NCI-H774 (cell line): ENCODE data around the gene TTLL8.

ENCODE experiments used
- DNase-seq: peaks from one replicate; lab custom pipeline; 2025; lab: John Stamatoyannopoulos, UW

The TTLL8 gene

DNA sequence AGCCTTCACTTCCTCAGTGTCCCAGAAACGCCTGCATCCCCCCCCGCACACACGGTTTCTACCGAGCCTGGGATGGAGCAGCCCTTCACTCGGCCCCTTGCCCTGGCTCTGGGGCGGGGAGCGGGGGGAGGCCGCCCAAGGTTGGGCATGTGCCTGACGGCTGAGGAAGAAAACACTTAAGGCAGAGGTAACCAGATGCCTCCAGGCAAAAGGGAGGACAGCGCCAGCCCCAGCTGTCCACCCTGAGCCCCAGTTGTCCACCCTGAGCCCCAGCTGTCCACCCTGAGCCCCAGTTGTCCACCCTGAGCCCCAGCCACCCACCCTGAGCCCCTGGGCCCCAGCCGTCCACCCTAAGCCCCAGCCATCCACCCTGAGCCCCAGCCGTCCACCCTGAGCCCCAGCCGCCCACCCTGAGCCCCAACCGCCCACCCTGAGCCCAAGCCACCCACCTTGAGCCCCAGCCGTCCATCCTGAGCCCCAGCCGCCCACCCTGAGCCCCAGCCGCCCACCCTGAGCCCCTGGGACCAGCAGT is 3.8 kb upstream of the TTLL8 start:
- no peak for DNase-seq

DNA sequence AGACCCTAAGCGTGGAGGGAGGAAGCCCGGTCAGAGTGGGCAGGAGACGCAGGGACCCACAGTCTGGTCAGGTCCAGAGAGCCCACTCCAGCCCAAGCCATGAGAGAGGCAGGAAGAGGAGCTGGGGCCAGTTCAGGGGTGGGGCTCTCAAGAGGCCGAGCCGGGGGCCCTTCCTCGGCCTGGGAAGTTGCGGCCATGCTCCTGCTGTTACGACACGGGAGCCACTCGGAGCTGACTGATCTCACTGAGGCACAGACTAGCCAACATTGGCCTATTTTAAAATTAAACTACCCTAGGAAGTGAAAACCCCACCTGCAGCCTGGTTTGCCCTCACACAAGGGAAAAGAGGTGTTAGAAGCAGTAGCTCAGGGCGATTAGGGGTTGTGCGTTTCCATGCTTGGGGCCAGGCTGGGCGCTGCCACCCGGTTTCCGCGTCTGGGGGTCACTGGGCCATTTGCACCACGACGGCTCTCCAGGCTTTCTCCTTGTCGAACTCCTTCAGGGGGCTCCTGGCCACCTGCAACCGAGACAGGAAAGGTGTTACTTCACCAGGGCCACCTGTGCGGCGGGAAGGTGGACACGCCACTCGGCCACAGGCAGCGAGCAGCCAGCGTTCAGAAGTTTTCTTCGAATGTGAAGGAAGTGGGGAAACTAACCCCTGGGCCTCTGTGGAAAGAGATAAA is 3.2 kb upstream of the TTLL8 start:
- DNase-seq, result no peak

DNA sequence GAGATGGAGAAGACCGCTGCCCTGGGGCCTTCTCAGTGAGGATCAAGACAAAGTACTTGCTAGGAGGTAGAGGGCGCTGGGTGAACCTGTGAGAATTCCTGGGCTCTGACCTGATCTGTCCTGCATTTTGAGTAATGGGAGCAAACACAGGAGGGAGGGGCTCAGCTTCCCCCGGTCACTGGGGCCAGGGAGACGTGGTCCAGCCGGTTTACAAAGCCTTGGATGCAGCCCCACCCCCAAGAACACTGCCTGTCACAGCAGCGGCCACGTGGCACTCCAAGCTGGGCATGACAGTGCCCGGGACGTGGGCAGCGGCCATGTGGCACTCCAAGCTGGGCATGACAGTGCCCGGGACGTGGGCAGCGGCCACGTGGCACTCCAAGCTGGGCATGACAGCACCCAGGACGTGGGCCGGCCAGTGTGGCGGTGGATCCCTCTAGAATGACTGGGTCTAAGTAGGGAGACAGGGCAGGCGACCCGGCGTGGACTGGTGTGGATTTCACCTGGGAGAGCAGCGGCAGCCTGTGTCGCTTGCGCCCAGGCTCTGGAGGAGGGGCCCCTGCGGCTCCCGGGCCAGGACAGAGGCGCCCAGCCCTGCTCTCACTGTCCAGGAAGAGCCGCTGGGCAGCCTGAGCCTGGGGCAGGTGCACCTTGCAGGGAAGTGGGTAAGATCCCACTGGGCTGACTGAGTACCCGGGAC is 2.5 kb upstream of the TTLL8 start:
- DNase-seq, result no peak

DNA sequence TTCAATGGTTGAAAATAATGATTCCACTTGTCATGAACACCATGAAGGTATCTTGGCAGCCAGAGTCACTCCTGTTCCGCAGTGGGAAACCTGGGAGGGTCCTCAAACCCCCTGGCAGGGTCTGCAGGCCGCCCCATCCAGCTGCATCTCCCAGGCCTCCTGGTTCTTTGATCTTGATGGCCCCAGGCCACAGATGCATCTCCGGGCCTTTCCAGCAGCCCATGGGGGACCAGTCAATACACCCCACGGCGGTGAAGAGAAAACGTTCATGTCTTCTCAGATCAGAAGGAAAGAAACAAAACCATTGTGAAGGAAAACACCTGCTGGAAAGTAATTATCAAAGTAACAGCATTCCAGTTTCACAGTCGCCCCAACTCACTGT is 1.8 kb upstream of the TTLL8 start:
- DNase-seq, result no peak

DNA sequence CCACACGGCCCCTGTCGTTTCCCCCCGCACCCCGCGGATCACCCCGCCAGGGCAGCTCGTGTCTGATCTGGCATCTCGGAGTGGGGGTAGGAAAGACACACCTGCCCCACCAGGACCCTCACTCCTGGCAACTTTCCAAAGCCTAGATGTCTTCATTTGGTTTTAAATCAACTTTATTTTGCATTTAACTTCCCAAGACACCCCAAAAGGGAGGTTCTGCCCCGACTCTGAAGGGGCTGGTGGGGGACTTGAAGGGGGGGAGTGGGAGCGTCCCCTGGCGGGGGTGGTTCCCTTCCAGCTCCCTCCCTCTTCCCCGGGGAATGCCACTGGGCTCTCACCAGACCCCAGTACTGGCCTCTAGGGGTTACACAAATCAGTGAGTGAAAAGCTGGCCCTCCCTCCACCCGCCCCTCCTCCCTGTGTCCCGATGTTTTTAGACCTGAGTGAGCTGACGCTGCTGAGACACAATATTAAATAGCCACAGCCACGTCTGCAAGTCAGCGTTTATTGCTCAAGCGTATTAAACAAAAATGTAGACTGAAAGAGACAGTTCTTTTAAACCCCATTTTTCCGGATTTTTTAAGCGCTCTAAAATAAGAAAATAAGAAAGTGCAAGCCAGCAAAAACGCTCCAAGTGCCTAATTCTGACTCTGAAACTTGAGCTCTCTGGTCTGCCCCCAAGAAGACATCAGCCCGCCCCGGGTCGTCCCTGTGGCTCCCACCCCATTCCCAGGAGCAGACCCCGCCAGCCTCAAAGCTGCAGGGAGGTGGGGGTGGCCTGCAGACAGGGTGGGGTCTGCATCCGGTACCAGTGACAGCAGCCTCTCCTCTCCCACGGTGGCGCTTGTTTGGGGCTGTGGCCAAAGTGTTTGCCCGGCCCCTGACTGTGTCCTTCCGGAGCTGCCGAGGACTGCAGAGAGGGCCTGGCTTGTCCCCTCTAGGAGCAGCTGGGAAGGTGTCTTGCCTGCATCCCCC is 1.1 kb upstream of the TTLL8 start:
- no peak for DNase-seq

DNA sequence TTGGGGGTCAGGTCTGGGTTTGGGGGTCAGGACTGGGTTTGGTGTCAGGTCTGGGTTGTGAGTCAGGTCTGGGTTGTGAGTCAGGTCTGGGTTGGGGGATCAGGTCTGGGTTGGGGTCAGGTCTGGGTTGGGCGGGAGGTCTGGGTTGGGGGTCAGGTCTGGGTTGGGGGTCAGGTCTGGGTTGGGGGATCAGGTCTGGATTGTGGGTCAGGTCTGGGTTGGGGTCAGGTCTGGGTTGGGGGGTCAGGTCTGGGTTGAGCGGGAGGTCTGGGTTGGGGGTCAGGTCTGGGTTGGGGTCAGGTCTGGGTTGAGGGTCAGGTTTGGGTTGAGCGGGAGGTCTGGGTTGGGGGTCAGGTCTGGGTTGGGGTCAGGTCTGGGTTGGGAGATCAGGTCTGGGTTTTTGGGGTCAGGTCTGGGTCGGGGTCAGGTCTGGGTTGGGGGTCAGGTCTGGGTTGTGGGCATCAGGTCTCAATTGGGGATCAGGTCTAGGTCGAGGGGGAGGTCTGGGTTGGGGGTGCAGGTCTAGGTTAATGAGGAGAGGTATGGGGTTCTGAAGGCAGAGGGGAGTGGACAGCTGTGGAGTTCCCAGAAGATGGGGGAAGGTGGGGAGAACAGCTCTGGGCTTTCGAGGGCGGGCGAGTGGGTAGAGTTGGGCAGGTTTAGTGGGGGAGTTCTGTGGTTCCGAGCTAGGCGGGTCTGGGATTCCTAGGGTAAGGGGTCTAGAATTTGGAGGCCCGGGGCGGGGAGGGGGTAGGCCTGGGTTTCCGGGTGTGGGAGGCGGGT is 629 bp downstream of the TTLL8 start:
- DNase-seq, result no peak

DNA sequence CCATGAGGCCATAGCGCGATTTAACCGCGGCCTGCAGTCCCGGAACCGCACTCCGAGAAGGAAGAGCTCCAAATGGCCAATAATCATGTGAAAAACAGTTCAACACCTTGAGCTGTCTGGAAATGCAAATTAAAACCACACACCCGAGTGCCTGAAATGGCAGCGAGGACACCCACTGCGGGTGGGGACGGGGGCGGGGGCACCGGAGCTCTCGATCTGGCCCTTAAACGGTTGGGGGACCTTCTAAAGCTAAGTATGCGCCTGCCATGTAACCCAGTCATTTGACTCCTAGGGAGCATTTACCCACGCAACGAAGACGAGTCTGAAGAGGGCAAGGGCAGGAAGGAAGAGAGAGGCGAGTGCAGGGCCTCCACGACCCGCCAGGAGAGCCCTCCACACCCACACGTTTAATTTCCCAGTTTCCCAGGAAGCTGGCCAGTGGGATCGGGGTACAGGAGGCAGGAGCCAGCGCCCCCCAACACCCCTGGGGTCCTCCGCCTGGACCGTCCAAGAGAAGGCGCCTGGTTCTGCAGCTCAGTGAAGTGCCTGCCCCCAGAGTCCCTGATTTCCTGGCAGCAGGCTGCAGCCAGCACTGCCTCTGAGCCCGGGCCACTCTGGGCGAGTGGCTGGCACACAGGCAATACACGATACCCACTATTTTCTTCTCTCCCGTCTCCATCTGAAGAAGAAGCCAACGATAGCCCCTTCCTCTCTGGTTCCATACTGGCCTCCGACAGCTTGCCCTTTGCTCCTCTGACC is 1.7 kb downstream of the TTLL8 start:
- DNase-seq, result no peak

DNA sequence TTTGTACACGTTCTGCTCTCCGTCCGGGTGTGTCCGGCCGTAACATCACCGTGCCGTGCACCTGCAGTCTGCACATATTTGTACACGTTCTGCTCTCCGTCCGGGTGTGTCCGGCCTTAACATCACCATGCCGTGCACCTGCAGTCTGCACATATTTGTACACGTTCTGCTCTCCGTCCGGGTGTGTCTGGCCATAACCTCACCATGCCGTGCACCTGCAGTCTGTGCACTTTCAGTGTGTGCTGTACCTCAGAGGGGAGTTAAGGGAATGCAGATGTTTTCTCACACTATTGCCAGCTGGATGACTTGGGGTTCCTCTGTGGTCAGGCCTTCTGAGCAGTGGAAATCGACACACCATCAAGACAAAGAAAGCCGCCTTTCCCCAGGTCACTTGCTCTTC is 4.2 kb downstream of the TTLL8 start:
- DNase-seq, result no peak

DNA sequence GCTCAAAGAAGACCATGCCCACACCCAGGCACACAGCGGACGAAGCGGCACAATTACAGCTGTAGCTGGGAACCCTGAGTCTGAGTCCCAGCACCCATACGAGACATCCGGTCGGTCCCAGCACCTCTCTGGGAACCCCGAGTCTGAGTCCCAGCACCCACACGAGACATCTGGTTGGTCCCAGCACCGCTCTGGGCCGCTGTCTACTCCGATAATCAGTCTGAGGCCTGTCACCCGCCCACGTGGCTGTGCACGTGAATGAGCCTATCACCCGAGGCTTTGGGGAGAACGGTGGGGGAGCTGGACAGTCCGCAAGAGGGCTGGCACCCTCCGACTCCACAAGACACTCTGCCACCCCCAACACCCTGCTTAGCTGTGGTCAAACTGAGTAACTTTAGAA is 6.2 kb downstream of the TTLL8 start:
- no peak for DNase-seq

DNA sequence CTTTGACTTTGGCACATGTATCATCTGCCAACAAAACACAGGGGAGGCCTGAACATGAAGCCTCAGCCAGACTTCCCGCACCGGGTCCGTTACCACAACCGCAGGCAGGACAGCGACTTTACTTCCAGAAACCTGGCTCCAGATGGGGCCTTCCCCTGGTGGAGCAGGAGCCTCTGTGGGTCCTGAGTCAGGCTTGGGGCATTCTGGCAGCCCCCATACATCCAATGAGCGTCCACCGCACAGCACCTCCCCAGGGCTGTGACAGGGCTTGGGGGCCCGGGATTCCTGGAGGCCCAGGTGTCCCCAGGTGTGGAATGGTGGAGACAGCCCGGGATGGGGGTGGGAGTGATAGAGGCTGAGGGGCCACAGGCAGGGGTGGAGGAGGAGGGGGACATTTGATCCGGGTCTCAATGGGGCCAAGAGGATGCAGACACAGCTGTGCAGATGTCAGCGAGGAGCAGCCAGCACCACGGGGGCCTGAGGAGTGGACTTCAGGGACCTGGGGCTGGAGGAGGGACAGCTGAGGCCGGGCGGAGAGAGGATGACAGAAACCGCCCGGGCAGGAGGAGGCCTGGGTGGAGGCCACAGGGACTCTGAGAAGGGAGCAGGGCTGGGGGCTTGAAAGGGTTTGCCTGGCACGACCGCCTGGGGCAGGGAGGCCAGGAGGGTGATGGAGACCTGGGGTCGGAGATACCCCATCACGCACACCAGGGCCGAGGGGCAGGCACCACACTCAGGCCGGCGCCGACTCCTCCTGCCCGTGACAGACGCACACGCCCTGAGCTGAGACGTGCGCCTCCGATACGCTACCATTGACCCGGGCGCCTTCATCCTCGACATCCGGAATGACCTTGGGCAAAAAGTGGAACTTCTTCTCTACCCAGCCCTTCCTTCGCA is 8.6 kb downstream of the TTLL8 start:
- no peak for DNase-seq

DNA sequence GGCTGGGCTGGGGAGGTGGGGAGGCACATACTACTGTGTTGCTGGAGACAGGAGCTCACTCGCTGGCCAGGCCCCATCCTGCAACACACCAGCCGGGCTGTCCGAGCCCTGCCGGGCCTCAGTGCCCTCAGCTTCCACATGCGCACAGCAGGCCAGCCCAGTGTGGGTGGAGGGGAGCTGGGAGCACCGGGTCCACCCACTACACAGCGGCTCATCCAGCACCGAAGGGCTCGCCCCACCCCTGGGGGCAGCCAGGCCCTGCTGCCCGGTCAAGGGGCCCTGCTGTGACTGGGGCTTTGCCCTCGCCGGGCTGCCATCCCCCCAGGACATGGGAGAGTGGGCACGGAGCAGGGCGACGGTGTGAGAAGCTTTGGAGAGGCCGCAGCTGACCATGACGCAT is 9.3 kb downstream of the TTLL8 start:
- DNase-seq, result no peak

DNA sequence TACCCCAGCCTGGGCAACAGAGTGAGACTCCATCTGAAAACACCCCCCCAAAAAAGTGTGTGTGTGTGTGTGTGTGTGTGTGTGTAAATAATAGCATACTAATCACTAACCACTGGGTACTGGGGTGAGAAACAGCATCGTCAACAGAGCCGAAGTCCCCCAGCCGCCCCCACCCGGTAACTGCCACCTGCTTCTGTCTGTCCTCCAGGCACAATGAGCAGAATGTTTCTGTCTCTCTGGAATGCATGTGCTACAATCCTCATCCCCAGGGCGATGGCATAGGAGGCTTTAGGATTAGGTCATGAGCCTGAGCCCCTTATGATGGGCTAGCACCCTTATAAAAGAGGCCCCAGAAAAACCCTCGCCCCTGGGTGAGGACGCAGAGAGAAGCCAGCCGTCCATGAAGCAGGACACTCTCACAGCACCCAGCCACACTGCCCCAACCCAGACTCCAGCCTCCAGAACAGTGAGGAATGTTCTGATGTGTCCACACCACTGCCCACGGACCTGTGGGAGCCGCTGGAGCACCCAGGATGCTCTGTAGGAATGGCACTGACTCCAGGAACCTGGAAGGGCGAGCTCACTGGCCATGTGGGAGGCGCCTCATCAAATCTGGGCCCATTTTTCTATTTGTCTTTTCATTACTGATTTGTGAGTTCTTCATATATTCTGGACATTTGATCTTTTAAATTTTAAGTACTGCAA is 9.9 kb downstream of the TTLL8 start:
- DNase-seq, result no peak

DNA sequence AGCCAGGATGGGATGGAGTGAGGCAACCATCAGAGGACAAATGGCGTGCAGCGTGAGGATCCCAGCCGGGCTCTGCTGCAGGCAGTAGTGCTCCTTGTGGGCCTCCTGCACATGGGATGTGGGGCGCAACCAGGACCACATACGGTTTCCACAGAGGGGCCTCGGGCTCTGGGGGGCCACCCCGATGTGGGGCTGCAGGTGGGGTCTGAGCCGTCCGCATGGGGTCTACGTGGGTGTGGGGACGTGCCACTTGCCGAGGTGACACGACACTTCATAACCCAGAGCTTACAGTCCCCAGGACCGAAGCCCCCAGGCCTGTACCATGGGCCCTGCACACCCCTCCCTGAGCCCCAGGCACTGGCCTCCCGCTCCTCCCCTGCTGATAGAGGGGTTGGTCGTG is 10.8 kb downstream of the TTLL8 start:
- DNase-seq, result no peak

DNA sequence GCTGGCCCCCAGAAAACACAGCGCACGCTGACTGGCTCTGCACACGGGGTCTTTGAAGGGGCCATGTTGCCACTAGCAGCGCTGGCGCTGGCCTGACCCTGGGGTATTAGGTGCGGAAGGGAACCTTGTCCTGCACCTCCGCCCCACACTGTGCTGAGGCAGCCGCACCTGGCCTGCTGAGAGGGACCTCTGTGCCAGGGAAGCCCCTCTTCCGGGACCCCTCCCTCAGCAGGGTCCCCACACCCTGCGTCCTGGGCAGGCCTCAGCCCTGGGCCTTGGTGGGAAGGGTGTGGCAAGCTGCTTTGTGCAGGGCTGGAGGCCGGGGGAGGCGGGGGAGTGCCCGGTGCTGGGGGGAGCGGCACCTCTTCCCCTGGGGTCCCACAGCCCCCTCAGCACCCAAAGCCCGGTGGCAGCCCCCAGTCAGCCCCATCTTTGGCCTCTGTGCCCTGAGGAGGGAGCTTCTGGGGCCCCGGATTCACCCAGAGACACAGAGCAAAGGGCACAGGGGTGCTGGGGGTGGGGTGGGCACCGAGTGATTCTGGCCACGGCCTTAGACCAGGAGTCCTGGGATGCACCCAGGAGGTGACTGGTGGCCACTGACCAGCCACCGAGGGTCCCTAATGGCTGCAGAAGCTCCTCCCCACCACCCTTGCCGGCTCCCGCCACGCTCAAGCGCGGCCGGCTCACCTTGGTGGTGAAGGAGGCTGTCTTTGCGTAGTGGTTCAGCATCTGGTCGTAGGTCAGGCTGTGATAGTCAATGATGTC is 11.4 kb downstream of the TTLL8 start:
- no peak for DNase-seq

DNA sequence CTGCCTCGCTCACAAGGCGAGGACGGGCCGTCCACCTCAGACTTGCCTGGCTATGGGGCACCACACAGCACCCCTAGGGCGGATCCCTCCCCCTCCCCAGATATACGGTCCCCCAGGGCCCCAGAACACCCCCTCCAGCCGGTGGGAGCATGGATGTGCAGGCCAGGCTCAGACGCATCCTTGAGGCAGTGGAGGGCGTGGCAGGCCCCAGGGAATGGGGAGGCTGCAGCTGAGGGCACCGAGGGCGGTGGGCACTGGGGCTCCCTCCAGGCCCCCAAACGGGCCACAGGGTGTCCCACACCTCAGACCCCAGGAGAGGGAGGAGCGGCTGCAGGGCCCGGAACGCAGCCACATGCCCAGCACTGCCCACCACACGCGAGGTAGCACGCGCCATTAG is 12.1 kb downstream of the TTLL8 start:
- no peak for DNase-seq

DNA sequence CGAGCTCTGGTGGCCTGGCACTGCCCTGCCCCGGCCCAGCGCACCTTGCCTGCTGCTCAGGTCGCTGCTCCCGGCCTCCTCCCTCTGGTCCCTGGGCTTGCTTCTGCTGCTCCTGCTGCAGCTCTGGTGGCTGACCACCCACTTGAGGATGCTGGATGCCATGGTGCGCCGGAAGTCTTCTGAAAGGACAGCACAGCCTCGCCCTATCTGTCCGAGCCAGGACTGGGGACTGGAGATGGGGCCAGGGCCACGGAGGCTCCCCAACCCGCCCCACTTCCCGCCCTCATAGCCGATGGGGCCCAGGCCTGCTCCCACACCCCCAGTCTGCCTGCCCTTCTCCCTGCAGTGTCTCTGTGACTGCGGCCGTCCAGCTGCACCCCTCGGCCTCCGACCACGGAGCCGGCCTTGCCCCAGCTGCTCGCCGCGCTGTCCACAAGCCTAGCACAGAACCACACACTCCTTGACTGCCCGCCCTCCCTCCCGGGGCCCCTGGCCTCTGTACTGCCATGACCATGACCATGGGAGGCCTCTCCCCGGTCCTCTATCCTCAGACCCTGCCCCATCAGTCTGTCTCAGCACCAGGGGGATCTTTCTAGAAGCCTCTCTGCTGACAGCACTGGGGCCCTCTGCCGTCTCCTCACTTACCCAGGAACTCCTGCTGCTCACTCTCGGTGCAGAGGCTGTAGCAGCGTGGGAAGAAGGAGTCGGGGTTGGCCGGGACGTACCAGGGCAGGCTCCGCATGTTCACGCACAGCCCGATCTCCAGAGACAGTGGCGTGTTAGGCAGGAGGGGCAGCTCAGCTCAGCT is 12.7 kb downstream of the TTLL8 start:
- DNase-seq, result no peak

DNA sequence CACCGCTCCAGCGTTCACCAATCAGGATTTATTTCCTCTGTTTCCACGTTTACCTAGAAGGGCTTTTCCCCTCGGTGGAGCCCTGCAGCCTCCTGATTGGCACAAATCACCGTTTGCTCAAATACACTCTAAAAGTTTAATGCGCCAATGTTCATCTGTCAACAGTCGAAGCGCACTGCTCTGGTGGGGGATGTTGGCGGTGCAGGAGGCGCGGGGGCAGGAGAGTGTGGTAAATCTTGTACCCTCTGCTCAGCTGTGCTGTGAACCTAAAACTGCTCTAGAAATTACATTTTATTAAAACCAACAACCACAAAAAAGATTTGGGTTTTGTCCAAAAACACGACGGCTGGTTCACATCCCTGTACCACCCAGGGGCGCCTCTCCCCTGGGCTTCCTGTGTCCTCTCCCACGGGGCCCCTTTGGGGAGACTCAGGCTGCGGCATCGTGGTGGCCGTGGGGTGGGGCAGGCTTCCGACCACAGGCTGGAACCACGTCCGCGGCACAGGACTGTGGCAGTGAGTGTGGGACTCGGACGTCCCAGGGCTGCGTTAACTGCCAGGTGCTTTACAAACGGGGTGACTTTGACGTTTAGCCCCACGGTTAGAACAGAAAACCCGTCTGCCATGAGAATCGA is 13.5 kb downstream of the TTLL8 start:
- DNase-seq, result no peak
